Measurements from ENCODE around the gene PAOX.
"Not testable (repeated sequence)": the region's sequence is repeated elsewhere in the genome, so short reads cannot be mapped to it uniquely, and the experiment has no call there.

PAOX gene

DNA sequence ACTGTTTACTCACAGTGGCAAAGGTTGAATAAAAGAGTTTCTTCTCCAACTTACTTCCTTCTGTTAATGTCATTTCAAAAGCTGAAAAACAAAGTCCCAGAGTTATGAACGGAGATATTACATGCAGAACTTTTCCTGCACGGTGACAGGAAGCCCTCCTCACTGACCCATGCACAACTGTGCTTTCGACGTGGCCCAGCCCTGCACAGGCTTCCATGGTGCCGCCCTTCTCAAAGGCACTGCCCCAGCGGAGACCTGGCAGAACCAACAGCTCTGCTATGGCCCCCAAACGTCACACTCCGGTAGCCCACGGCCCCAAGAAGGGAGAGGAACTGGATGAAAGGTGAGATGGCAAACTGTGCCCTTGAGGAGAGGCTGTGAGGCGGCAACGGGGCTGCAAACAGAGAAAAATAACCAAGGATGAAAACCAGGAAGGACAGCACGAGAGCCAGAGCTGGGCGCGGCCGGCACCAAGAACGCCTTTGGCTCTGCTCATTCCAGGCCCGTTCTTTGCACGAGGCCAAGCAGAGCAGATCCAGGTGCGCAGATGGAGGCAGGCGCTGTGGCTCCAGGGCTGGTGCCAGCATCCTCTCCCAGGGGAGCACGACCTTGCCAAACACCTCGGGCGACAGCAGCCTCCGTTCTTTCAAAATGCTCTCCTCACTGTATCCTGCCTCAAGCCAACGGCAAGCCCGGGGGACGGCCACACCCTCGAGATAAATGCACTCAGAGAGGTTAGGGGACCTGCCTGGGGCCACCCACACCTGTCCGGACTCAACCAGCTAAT, 14.2 kb upstream of the PAOX start:
- DNase-seq (ENCODE audit: low read depth in 3 of 3), result no peak

DNA sequence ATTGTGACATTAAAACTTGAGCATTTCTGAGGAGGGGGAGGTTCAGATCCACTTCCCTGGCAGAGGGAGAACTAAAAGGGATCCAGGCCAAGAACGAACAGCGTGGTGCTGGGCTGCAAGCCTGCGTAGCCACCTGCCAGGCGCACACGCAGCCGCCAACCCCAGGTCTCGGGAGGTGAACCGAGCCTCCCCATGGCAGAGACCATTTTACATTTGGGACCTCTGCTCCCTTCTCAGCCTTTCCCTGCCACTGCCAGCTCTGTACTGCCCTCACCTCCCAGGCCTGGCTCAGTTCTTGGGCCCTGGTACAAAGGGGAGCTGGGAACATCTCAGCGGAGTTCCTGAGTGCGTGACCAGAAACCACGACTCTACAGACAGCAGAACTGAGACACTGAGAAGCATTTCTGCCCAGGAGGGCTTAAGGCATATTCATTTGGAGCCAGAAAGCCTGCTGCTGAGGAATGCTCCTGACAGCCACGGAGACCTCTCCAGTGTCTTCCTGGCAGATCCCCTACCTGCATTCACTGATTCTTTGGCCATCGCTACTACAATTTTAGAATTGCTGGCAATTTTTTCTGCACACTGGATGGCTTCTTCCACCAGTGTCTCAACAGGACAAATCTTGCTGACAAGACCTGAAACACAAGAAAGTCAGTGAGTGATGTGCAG, 13.5 kb upstream of the PAOX start:
- no peak for DNase-seq (ENCODE audit: low read depth in 3 of 3)

DNA sequence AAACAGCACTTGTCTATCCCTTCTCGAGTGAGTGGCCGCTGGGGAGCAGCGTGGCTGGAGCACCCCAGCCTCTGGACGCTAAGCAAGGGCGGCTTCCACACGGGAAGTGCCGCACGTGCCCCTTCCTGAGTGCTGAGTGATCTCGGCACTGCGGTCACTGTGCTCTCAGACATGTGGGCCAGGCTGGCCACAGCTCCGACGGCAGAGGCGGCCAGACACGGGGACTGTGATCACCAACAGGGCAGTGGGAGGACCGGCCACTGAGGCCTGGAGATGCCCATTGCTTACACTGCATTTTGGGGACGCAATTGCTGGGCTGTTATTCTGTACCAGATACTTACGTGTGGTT, 13.0 kb upstream of the PAOX start:
- no peak for DNase-seq (ENCODE audit: low read depth in 3 of 3)

DNA sequence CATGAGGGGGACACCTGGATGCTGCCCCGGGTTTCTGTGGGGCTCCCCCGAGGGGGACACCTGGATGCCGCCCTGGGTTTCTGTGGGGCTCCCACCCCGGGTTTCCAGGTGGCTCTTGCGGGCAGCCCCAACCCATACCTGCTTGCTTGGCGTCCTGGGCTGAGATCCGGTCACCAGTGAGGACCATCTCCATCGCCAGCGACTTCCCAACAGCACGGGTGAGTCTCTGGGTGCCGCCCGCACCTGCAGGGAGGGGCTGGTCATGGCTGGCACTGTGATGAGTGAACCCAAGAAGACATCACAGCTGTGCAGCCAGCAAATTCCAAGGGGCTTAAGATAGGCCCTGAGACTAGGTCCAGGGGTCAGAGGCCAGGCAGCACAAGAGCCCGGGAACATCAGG, 12.3 kb upstream of the PAOX start:
- DNase-seq (ENCODE audit: low read depth in 3 of 3), result no peak

DNA sequence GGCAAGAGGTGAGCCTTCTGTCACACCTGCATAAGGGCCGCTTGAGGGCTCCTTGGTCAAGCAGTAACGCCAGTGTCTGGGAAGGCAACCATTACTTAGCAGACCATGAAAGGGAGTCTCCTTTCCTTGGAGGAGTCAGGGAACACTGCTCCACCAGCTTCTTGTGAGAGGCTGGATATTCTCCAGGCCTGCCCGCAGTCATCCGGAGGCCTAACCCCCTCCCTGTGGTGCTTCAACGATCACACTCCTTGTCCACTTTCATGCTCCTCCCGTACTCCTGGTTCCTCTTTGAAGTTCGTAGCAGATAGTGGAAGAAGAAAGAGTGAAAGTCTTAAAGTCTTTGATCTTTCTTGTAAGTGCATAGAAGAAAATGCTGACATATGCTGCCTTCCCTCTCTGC, 11.6 kb upstream of the PAOX start:
- DNase-seq (ENCODE audit: low read depth in 3 of 3), result not testable (repeated sequence)

DNA sequence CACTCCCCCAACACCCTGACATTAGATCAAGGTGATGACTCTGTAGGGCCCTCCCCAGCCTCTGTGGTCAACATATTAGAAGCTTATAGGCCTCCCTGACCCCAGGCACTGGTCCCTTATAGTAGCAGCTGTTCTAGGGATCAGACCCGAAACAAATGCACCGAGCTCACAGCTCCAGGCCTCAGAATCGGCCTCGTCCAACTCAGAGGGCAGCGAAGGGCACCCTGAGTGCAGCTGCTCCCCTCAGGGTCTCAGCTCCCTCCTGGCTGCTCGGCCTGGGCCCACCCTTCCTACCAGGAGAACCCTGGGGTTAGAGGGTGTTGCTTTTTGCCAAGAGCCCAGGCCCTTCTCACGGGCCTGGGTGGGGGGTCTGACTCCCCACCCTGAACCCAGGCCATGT, 10.9 kb upstream of the PAOX start:
- no peak for DNase-seq (ENCODE audit: low read depth in 3 of 3)

DNA sequence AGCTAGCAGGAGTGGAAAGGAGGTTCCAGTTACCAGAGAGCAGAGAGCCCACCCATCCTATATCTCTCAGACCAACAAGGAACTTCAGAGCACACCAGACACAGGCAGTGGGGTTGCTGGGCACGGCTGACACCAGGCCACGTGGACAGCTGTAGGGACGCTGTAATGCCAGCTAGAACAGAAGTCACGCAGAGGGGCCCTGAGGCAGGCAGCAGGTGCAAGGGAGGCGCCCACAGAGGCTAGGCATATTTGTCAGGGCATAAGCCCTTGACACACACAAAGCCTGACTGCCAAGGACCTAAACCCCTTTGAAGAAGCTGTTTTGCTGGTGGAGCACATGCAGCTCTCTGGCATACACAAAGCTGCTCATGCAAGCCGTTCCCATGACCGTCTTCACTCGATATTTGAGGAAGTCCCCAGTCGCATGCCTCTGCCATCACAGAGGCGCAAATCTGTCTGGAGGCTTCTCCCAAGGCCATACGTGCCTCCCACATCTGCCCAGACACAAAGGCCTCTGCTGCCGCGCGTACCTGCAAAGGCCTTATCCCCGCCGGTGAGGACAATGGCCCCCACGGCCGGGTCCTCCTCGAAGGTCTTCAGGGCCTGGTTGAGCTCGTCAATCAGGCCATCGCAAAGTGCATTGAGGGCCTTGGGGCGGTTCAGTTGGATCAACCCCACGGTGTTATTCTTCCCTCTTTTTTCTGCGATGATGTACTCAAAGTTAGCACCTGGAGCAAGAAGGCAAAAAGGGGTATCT, 8.9 kb upstream of the PAOX start:
- DNase-seq (ENCODE audit: low read depth in 3 of 3), result no peak

DNA sequence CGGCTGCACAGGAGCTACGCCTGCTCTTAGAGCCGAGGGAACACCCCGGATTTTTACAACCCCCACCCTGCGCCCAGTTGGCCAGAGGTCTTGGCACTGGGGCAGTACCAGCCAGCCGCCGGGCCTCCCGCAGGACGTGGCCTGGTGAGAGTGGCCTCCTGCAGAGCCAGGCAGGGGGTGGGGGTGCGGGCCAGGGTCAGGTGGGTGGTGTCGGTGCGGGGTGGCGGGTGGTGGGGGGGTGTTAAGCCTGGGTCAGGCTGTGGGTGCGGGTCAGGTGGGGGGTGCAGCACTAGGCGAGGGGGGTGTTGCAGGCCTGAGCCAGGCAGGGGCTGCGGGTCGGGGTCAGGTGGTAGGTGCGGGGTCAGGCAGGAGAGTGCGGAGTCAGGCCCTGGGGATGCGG, 6.6 kb upstream of the PAOX start:
- no peak for DNase-seq (ENCODE audit: low read depth in 3 of 3)

DNA sequence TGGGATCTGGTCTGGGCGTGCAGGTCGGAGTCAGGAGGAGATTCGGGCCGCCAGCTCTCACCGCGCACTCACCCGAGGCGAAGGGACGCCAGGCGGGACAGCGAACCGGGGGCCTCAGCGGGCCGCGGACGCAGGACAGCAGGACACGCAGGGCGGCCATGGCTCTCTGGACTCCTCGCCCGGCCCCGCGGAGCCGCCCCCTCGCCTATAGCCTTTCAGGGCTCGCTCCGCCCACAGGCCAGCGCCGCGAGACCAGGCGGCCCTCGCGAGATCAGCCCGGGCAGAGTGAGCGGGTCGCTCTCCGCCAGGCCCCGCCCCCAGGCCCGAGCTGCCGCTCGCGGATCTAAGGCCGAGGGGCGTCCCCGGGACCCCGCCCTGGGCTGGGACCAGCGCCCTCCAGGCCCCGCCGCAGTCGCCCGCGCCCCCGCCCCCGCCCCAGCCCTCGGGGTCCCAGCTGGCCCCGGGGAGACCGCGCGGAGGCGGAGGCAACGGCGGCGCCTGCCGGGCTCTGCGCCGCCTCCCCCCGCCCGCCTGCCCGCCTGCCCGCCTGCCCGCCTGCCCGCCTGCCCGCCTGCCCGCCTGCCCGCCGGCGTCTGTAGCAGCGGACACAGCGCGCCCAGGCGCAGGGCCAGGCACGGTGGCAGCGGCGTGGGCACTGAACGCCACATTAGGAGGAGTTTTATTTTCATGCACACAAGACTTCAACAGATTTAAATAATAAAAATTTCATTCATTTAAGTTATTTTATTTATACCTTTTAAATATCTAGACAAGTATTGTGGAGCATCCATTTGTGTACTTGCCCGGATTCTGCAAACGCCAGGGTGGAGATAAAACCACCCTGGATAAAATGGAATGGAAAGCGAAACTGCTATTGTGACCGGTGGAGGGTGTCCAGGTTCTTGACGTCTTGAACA, 5.6 kb upstream of the PAOX start, which contains the start of gene ECHS1:
TSS of gene ECHS1 (minus strand) at position 181 of the 917 bp plus-strand sequence. CDS start at position 160, 21 bp downstream.
- DNase-seq (ENCODE audit: low read depth in 3 of 3), result peak; percentile 86 to 95 (median 93)

DNA sequence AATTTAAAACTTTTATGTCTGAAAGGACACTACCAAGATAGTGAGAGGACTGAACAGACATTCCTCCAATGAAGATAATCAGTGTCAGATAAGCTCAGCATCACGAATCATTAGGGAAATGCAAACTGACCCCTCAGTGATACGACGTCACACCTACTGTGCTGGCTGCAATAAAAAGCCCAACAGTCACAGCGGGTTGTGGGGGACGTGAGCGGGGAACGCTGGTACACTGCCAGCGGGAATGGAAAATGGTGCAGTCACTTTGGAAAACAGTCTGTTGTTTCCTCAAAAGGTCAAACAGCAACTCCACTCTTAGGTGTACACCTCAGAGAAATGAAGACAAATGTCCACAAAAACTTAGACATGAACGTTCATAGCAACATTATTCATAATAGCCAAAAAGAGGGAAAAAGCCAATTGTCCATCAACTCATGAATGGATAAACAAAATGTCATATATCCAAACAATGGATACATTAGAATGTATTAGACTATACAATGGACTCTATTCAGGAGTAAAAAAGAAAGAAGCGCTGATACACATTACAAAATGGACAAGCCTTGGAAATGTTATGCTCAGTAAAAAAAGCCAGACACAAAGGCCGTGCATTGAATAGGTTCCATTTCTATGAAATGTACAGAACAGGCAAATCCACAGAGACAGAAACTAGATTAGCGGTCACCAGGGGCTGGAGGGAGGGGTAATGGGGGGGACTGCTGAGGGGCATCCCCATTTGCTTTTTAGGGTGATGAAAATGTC, 3.5 kb upstream of the PAOX start:
- DNase-seq (ENCODE audit: low read depth in 3 of 3), result no peak

DNA sequence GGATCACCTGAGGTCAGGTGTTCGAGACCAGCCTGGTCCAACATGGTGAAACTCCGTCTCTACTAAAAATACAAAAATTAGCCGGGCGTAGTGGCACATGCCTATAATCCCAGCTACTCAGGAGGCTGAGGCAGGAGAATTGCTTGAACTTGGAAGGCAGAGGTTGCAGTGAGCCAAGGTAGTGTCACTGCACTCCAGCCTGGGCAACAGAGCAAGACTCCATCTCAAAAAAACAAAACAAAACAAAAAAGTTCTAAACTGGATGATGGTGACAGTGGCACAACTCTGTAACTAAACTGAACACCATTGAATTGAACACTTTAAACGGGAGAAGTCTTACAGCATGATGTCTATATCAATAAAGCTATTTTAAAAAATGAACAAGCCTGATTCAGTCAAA, 2.9 kb upstream of the PAOX start:
- DNase-seq (ENCODE audit: low read depth in 3 of 3), result not testable (repeated sequence)

DNA sequence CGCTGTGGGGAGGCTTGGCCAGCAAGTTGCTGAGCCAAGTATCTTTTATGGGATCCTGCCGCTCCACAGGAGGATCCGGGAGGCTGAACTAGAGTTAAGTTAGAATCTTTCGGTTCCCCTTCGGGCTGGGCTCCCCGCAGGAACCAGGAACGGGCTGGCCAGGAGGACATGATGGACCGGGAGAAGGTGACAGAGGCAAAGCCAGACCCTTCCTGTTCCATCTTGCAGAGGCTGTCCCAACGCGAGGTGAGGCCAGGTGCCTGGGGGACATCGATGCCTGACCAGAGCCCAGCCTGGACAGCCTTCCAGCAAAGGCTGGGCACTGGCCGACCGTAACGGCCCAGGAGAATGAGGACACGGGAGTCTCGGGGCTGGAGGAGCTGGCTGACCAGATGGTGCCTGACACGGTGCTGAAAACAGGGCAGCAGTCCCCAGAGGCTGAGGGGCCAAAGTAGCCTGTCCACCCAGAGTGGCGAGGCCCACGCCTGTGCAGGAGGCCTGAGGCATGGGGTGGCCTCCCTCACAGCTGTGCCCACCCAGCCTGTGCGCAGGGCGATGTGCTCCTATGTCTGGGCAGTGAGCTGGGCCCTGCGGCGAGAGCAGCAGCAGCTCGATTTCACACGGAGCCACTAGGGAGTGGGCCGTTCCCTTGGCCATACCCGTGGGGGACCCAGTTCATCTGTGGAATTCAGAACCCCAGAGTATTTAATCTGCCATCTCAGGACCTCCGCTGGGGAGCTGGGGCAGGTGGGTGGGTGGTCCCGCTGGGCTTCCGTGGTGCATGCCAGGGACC, 1.8 kb upstream of the PAOX start:
- DNase-seq (ENCODE audit: low read depth in 3 of 3), result no peak

DNA sequence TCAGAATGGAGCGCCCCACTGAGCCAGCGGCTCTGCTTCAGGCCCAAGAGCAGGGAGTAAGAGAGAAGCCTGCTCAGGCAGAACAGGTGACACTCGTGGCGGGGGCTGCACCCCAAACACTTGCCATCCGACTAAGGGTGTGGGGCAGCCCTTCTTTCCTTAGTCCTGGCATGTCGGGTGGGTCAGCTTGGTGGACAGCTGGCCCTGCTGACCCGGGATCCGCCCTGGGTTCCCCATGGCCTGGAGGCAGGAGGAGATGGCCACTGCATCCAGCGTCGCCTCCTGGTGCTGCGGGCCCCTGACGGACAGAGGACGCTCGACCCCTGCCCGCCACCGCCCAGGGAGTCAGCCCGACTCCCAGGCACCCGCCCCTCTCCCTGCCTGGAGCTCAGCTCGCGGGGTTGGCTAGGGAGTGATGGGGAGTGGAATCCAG, 1.2 kb upstream of the PAOX start:
- no peak for DNase-seq (ENCODE audit: low read depth in 3 of 3)

DNA sequence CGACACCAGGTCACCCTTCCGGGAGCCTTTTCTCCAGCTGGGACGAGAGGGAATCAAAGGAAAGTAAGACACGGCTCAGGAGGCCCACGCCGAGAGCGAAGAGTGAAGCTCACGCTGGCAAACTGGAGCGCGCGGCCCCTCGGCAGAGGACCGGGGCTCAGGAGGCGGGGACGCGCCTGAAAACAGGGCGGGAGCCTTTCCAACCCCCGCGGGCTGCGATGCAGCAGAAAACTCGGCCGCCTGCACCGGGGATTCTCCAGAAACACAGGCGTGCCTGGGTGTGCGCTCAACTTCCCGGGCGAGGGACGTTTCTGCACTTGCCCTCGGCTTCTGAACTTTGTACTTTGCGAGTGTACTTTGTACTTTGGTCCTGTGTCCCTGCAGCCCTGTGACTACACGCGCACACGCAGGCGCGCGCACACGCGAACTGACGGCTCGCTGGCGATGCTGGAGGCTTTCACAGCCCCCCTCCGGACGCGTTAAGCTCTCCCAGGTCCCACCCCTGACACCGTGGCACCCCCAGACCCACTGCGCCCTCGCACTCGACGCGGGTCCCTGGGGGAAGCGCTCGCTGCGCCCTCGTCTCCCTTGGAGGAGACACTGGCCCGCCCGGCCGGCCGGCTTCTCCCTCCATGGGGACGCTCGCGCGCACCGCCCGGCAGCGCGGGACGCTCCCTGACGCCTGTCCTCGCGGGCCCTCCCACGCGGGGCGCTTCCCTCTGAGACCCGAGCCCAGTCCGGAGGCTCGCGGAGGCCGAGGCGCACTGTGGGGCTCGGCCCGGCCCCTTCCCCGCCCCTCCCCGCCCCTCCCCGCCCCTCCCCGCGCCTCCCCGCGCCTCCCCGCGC, 588 bp upstream of the PAOX start:
- DNase-seq (ENCODE audit: low read depth in 3 of 3), result peak; percentile 36 to 40 (median 40)

DNA sequence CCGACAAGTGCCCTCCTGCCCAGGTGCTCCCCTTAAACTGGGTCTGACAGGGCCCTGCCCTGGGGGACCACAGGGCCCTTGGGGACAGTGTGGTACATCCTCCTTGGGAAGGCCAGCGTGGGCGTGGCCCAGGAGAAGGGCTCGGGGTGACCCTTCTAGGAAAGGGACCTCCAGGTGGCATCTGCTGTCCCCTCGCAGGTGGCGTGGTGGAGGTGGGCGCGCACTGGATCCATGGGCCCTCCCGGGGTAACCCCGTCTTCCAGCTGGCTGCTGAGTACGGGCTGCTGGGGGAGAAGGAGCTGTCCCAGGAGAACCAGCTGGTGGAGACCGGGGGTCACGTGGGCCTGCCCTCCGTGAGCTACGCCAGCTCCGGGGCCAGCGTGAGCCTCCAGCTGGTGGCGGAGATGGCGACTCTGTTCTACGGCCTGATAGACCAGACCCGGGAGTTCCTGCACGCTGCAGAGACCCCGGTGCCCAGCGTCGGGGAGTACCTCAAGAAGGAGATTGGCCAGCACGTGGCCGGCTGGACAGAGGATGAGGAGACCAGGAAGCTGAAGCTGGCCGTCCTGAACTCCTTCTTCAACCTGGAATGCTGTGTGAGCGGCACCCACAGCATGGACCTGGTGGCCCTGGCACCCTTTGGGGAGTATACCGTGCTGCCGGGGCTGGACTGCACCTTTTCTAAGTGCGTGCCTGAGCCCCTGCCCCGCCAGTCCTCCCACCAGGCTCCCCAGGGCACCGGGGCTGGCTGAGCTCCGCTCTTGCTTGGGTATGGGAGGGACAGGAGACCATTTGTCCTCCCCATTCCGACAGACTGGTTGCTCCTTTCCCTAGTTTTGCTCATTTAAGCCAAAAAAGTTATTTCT, 972 bp downstream of the PAOX start:
- no peak for DNase-seq (ENCODE audit: low read depth in 3 of 3)

DNA sequence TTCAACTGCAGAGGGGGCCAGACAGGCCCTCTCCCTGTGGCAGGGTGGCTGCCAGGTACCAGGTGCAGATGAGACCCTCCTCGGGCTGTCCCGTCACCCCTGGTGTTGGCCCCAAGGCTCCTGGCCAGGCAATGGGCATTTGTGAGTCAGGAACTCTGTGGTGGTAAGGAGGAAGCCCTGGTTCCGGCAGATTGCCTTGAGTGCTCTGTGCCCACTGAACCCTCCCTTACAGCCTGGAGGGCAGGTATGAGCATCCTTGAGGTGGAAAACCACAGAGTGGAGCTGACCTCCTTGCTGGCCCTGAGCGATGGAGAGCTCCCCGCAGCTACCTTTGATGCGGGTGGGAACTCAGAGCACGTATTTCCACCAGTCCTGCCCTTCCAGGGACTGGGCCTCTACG, 2.0 kb downstream of the PAOX start:
- DNase-seq (ENCODE audit: low read depth in 3 of 3), result no peak

DNA sequence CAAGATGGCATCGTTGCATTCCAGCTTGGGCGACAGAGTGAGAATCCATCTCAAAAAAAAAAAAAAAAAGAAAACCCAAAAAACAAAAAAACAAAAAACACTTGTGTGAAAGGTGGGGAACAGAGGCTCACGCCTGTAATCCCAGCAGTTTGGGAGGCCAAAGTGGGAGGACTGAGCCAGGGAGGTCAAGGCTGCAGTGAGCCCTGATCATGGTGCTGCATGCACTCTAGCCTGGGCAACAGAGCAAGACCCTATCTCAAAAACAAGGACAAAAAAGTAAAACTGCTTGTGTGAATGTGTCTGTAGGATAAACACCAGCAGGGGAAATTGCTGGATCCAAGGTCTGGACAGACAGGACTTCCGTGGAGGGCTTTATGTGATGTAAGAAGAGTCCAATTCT, 4.5 kb downstream of the PAOX start:
- DNase-seq (ENCODE audit: low read depth in 3 of 3), result no peak

DNA sequence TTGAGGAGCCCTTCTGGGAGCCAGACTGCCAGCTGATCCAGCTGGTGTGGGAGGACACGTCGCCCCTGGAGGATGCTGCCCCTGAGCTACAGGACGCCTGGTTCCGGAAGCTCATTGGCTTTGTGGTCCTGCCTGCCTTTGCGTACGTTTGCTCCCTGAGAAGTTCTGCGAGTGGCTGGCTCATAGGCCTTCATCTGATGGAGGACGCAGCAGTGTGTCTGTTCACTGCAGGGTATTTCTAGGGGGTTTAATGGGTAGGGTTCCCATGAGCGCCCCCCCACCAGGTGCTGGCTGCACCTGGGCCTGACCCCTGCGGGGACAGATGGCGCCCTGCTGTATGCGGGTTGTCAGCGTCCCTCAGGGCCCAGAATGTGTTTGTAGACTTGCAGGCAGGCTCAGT, 5.0 kb downstream of the PAOX start:
- DNase-seq (ENCODE audit: low read depth in 3 of 3), result no peak

Measured in stimulated activated CD4-positive, alpha-beta T cell treated with anti-CD3 and anti-CD28 coated beads, TNF-alpha, amount 100 ng/mL, for 4 hours (primary cell).